ENCODE results near the gene PROCA1. TPM values are rescaled to one million over a fixed set of nuclear protein-coding genes. Genes with fewer than 3 reads are reported as not detected.

The PROCA1 gene
- total and polyA plus RNA-seq, 2 of the 8 experiments (the other 6 are each of a cell fraction or from before 2014, with no cell fraction given), result 21.2 to 26.3 TPM

DNA sequence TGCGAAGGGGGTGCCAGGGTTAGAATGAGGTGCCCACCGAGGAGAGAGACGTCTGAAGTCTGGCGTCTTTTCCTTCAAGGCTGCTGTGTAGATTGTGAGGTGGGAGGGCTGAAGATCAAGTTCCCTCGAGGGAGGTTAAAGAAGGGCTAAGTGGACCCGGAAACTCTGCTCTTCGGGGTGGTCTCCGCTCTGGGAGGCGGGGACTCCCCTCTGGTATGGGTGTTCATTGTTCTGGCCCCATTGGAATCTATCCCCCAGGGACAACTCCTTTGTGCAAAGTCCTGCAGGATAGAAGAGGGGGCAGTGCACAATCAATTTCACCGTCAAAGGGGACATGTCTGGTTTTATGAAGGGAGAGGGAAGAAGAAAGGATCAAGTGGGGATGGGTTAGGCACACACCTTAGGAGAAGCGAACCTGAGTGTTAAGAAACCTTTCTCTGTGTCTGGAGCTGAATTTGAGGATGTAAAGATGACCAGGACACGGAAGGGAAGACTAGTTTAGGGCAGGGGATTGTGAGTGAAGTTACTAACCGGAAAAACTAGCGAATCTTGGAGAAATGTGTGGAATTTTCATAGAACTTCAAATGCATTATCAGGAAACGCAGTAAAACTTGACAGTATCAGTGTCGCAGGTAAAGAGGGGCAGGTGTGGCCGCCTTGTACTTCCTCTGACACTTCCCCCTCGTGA lies 6.8 kb upstream of the PROCA1 start:
- Histone ChIP-seq H3K27me3 (replicated peaks in 1 of 4; ENCODE audit: control insufficient read depth in 3 of 4, extremely low read depth in 1 of 4, insufficient read depth in 3 of 4, low read length in 3 of 4) (no peaks in the 10 kb centered on the region), H2BK15ac (ENCODE audit: low read length) (peak overlapping the region; percentile 95), H3K18ac (ENCODE audit: extremely low read depth, low read length) (peak overlapping the region; percentile 99), H4K20me1 (replicated peaks in 1 of 2; ENCODE audit: control insufficient read depth in 1 of 2, insufficient read depth in 2 of 2, low read length in 2 of 2) (peaks cover 6 to 23% of the 10 kb centered on the region in 2 experiments), H3K36me3 (ENCODE audit: control insufficient read depth in 2 of 4, insufficient read depth in 4 of 4, low read length in 3 of 4) (peaks cover 25 to 51% (median 38%) of the 10 kb centered on the region in 4 experiments), H3K14ac (ENCODE audit: insufficient read length) (no peak overlapping the region), H4K91ac (replicated peaks; ENCODE audit: insufficient read length, low read length) (peak overlapping the region; percentile 76), H2BK12ac (ENCODE audit: low read depth, low read length) (peak overlapping the region; percentile 75), H3K27ac (ENCODE audit: low read depth, low read length) (peak overlapping the region; percentile 74), H2AK5ac (ENCODE audit: low read depth, low read length) (peak overlapping the region; percentile 68), H2AFZ (ENCODE audit: low read length) (no peak overlapping the region), H3K4me3 (ENCODE audit: extremely low read depth in 1 of 4, insufficient read depth in 2 of 4, low read depth in 3 of 4, low read length in 4 of 4) (peak overlapping the region; percentile 95 to 100 (median 98)), H4K5ac (ENCODE audit: insufficient read length, low read depth, low read length) (peak overlapping the region; percentile 95), H3K23ac (ENCODE audit: insufficient read length) (no peak overlapping the region), H3K9me3 (ENCODE audit: insufficient read depth in 2 of 2, low read depth in 1 of 2, low read length in 1 of 2) (no peaks in the 10 kb centered on the region), H3K56ac (replicated peaks; ENCODE audit: insufficient read length, low read depth, low read length) (peak overlapping the region; percentile 18), H3K4ac (replicated peaks; ENCODE audit: insufficient read length, low read depth, low read length) (peak overlapping the region; percentile 98), H3K79me1 (ENCODE audit: low read depth, low read length) (peaks cover 13% of the 10 kb centered on the region; the same call in 1 of the 2 replicates), H4K8ac (ENCODE audit: extremely low read depth, insufficient read depth, low read length) (no peak overlapping the region), H2BK20ac (ENCODE audit: low read length) (peak overlapping the region; percentile 56), H2BK120ac (replicated peaks; ENCODE audit: low read depth, low read length) (peak overlapping the region; percentile 96), H3K9ac (replicated peaks in 1 of 4; ENCODE audit: extremely low read depth in 1 of 4, low read depth in 3 of 4, low read length in 3 of 4) (peak overlapping the region; percentile 56 to 78 (median 68)), H2BK5ac (ENCODE audit: low read depth, low read length) (peak overlapping the region; percentile 99), H3K4me1 (replicated peaks in 1 of 4; ENCODE audit: control insufficient read depth in 3 of 4, insufficient read depth in 4 of 4, low read length in 3 of 4) (peaks cover 3 to 12% (median 6%) of the 10 kb centered on the region in 4 experiments), H3K79me2 (ENCODE audit: control insufficient read depth in 1 of 2, insufficient read depth in 2 of 2, low read length in 2 of 2) (peaks cover 8 to 53% of the 10 kb centered on the region in 2 experiments), H3K4me2 (ENCODE audit: insufficient read depth in 1 of 2, low read depth in 2 of 2, low read length in 2 of 2) (peak overlapping the region; percentile 87 to 99), H3K23me2 (ENCODE audit: low read depth, low read length) (peaks cover 19% of the 10 kb centered on the region)
- DNase-seq (ENCODE audit: low read depth in 1 of 2, low spot score in 2 of 2) (no peak), FAIRE-seq (no peak)
- ChIA-PET POLR2A (ENCODE audit: partially characterized antibody) (interaction anchor here (1.5 to 17.6 kb wide), 7 partner anchors 10 to 234 kb away, joined by 5 to 813 read pairs (median 18); partner anchors contain the start of genes BLTP2, NEK8, PHF12 and TRAF4), CTCF (ENCODE audit: partially characterized antibody) (no interaction called here)
- 6% methylated on average over 16 of the region's 18 CpGs; no CpG with 5 or more reads in 1 of the 2 experiments for WGBS, 2 experiments (ENCODE audit: extremely low coverage in 1 of 2, insufficient coverage in 1 of 2, insufficient read length in 1 of 2, insufficient replicate concordance in 2 of 2, low coverage in 1 of 2, low lambda C conversion rate in 2 of 2, missing lambda C conversion rate in 1 of 2)
- TF ChIP-seq POLR2A (IDR thresholded peaks at IDR 0.05; ENCODE audit: control extremely low read depth in 1 of 2, low read depth in 2 of 2, low read length in 2 of 2), result peak in 1 of 2 experiments; percentile 49; a peak in 2 of 3 replicates
- TF ChIP-seq SIRT6 (IDR thresholded peaks at IDR 0.05; ENCODE audit: low read length), result no peak
- TF ChIP-seq SRF (IDR thresholded peaks at IDR 0.05; ENCODE audit: low read depth, low read length), result no peak
- TF ChIP-seq CHD2 (IDR thresholded peaks at IDR 0.05; ENCODE audit: low read length), result no peak
- TF ChIP-seq KDM4A (IDR thresholded peaks at IDR 0.05; ENCODE audit: low read depth, low read length, severe bottlenecking), result peak; percentile 33
- 0 out of 4 replicates have a peak, but pooled peaks have one; percentile 9 to 40 for TF ChIP-seq SIN3A (conservative IDR thresholded peaks at IDR 0.05 in 1 of 2, IDR thresholded peaks at IDR 0.05 in 1 of 2; ENCODE audit: low read depth in 1 of 2, low read length in 2 of 2)
- no peak for TF ChIP-seq GABPA (IDR thresholded peaks at IDR 0.05; ENCODE audit: borderline replicate concordance, insufficient read depth, low read length)
